ENCODE data around the gene TTLL10.

DNA sequence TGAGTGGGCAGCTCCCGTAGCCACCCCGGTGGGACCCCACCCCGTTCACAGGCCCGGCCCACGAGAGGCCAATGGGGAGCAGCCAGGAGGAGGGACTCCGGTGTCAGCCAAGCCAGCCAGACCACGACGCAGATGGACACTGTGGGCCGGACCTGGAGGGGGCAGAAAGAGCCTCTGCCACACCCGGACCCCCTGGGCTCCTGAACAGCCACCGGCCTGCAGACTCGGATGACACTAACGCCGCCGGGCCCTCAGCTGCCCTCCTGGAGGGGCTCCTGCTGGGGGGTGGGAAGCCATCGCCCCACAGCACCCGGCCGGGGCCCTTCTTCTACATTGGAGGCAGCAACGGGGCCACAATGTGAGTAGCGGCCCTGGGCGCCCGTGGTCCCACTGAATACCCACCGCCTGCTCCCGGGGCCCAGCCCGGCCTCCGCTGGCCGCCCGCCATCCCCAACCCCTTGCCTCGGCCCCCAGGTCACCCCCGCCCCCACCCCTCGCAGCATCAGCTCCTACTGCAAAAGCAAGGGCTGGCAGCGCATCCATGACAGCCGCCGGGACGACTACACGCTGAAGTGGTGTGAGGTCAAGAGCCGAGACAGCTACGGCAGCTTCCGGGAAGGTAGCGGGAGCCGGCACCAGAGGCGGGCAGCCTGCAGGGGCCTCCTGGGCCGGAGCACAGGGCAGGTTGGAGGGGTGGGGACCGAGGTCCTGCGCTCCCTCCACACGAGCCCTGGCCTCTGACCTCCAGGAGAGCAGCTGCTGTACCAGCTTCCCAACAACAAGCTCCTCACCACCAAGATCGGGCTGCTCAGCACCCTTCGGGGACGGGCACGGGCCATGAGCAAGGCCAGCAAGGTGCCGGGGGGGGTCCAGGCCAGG lies 6.5 kb downstream of the TTLL10 start:
- TF ChIP-seq, protein P1, sequence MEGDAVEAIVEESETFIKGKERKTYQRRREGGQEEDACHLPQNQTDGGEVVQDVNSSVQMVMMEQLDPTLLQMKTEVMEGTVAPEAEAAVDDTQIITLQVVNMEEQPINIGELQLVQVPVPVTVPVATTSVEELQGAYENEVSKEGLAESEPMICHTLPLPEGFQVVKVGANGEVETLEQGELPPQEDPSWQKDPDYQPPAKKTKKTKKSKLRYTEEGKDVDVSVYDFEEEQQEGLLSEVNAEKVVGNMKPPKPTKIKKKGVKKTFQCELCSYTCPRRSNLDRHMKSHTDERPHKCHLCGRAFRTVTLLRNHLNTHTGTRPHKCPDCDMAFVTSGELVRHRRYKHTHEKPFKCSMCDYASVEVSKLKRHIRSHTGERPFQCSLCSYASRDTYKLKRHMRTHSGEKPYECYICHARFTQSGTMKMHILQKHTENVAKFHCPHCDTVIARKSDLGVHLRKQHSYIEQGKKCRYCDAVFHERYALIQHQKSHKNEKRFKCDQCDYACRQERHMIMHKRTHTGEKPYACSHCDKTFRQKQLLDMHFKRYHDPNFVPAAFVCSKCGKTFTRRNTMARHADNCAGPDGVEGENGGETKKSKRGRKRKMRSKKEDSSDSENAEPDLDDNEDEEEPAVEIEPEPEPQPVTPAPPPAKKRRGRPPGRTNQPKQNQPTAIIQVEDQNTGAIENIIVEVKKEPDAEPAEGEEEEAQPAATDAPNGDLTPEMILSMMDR (IDR thresholded peaks at IDR 0.05), result no peak
- no peak for TF ChIP-seq POLR2A (IDR thresholded peaks at IDR 0.05; ENCODE audit: low read length)
- TF ChIP-seq RFX5 (IDR thresholded peaks at IDR 0.05), result no peak
- TF ChIP-seq, protein P2, sequence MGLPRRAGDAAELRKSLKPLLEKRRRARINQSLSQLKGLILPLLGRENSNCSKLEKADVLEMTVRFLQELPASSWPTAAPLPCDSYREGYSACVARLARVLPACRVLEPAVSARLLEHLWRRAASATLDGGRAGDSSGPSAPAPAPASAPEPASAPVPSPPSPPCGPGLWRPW (IDR thresholded peaks at IDR 0.05), result no peak
- TF ChIP-seq RAD21 (conservative IDR thresholded peaks at IDR 0.05 in 1 of 2, IDR thresholded peaks at IDR 0.05 in 1 of 2), result no peak
